ENCODE data around the gene CER1.

GRCh38 chr9:14723301-14723700 is 768 bp upstream of the CER1 start:
- TF ChIP-seq ZFP3 (CRISPR knock-in tag; IDR thresholded peaks at IDR 0.05) = no peak
- no peak for TF ChIP-seq ZNF70 (CRISPR knock-in tag; IDR thresholded peaks at IDR 0.05)
- TF ChIP-seq CSDC2 (CRISPR knock-in tag; IDR thresholded peaks at IDR 0.05) = no peak
- no peak for TF ChIP-seq OSR1 (CRISPR knock-in tag; IDR thresholded peaks at IDR 0.05)
- no peak for TF ChIP-seq SNAI2 (CRISPR knock-in tag; IDR thresholded peaks at IDR 0.05)
- TF ChIP-seq ZNF565 (CRISPR knock-in tag; conservative IDR thresholded peaks at IDR 0.05; ENCODE audit: low read depth) = no peak
- TF ChIP-seq, protein P1, sequence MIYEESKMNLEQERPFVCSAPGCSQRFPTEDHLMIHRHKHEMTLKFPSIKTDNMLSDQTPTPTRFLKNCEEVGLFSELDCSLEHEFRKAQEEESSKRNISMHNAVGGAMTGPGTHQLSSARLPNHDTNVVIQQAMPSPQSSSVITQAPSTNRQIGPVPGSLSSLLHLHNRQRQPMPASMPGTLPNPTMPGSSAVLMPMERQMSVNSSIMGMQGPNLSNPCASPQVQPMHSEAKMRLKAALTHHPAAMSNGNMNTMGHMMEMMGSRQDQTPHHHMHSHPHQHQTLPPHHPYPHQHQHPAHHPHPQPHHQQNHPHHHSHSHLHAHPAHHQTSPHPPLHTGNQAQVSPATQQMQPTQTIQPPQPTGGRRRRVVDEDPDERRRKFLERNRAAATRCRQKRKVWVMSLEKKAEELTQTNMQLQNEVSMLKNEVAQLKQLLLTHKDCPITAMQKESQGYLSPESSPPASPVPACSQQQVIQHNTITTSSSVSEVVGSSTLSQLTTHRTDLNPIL (CRISPR knock-in tag; IDR thresholded peaks at IDR 0.05; ENCODE audit: low read depth) = no peak
- TF ChIP-seq, protein P2, sequence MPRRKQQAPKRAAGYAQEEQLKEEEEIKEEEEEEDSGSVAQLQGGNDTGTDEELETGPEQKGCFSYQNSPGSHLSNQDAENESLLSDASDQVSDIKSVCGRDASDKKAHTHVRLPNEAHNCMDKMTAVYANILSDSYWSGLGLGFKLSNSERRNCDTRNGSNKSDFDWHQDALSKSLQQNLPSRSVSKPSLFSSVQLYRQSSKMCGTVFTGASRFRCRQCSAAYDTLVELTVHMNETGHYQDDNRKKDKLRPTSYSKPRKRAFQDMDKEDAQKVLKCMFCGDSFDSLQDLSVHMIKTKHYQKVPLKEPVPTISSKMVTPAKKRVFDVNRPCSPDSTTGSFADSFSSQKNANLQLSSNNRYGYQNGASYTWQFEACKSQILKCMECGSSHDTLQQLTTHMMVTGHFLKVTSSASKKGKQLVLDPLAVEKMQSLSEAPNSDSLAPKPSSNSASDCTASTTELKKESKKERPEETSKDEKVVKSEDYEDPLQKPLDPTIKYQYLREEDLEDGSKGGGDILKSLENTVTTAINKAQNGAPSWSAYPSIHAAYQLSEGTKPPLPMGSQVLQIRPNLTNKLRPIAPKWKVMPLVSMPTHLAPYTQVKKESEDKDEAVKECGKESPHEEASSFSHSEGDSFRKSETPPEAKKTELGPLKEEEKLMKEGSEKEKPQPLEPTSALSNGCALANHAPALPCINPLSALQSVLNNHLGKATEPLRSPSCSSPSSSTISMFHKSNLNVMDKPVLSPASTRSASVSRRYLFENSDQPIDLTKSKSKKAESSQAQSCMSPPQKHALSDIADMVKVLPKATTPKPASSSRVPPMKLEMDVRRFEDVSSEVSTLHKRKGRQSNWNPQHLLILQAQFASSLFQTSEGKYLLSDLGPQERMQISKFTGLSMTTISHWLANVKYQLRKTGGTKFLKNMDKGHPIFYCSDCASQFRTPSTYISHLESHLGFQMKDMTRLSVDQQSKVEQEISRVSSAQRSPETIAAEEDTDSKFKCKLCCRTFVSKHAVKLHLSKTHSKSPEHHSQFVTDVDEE (CRISPR knock-in tag; IDR thresholded peaks at IDR 0.05) = no peak
- no peak for TF ChIP-seq CSRNP3 (CRISPR knock-in tag; IDR thresholded peaks at IDR 0.05)
- TF ChIP-seq RARB (CRISPR knock-in tag; IDR thresholded peaks at IDR 0.05) = no peak
- TF ChIP-seq ISL1 (CRISPR knock-in tag; IDR thresholded peaks at IDR 0.05) = no peak
- no peak for TF ChIP-seq ESRRG (CRISPR knock-in tag; IDR thresholded peaks at IDR 0.05)
- TF ChIP-seq, protein P3, sequence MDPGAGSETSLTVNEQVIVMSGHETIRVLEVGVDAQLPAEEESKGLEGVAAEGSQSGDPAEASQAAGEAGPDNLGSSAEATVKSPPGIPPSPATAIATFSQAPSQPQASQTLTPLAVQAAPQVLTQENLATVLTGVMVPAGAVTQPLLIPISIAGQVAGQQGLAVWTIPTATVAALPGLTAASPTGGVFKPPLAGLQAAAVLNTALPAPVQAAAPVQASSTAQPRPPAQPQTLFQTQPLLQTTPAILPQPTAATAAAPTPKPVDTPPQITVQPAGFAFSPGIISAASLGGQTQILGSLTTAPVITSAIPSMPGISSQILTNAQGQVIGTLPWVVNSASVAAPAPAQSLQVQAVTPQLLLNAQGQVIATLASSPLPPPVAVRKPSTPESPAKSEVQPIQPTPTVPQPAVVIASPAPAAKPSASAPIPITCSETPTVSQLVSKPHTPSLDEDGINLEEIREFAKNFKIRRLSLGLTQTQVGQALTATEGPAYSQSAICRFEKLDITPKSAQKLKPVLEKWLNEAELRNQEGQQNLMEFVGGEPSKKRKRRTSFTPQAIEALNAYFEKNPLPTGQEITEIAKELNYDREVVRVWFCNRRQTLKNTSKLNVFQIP (CRISPR knock-in tag; IDR thresholded peaks at IDR 0.05; ENCODE audit: borderline replicate concordance, low read depth) = no peak
- no peak for TF ChIP-seq TOX (CRISPR knock-in tag; IDR thresholded peaks at IDR 0.05; ENCODE audit: borderline replicate concordance)
